HEK293 (cell line): ENCODE results near the gene LCN10.

Source experiments
- KLF17 ChIP-seq: fragments of 450-650 bp; formaldehyde crosslinking; IDR thresholded peaks from 2 replicates; pipeline ENCODE4 v1.5.1; 2016; ENCODE audit warnings: missing biosample characterization, missing genetic modification characterization
- ZBTB8A ChIP-seq: fragments of 450-650 bp; formaldehyde crosslinking; IDR thresholded peaks from 2 replicates; pipeline ENCODE4 v1.5.1; 2016; ENCODE audit warnings: missing biosample characterization, missing genetic modification characterization
- ZNF121 ChIP-seq: fragments of 450-650 bp; formaldehyde crosslinking; IDR thresholded peaks from 2 replicates; pipeline ENCODE4 v1.5.1; 2016; ENCODE audit warnings: missing biosample characterization, missing genetic modification characterization
- ZNF558 ChIP-seq: fragments of 450-650 bp; formaldehyde crosslinking; IDR thresholded peaks from 2 replicates; pipeline ENCODE4 v1.5.1; 2016; ENCODE audit warnings: missing biosample characterization, missing genetic modification characterization
- ZNF610 ChIP-seq: fragments of 450-650 bp; formaldehyde crosslinking; IDR thresholded peaks from 2 replicates; pipeline ENCODE4 v1.5.1; 2016; ENCODE audit warnings: missing biosample characterization, missing genetic modification characterization, borderline replicate concordance
- ZSCAN30 ChIP-seq: fragments of 450-650 bp; IDR thresholded peaks from 2 replicates; pipeline ENCODE4 v1.5.1; 2018; ENCODE audit warnings: missing biosample characterization, mild to moderate bottlenecking, missing genetic modification characterization, moderate library complexity

- TF ChIP-seq ZBTB8A (tag by site-specific recombination) (no peak), KLF17 (tag by site-specific recombination) (no peak), ZNF121 (tag by site-specific recombination) (no peak), ZSCAN30 (tag by site-specific recombination) (no peak), ZNF558 (tag by site-specific recombination) (no peak), ZNF610 (tag by site-specific recombination) (no peak)
These were observed 47.9 kb downstream of the LCN10 start for GRCh38 chr9:136694872-136695247.
